WERI-Rb-1 (cell line): ENCODE data around the gene CDH4.

Source experiments
- DNase-seq: peaks from one replicate; pipeline ENCODE4 v3.0.0-alpha.2; 2020
- H3K27ac ChIP-seq: fragments of 250-450 bp; sonication (Bioruptor Pico); 2 replicates; pipeline ENCODE4 v1.5.1; 2020; ENCODE audit warnings: mild to moderate bottlenecking, moderate library complexity
- H3K27me3 ChIP-seq: fragments of 250-450 bp; sonication (Bioruptor Pico); 2 replicates; pipeline ENCODE4 v1.5.1; 2021; ENCODE audit warnings: mild to moderate bottlenecking, low read depth, moderate library complexity; ENCODE audit not compliant: insufficient read depth, severe bottlenecking
- H3K36me3 ChIP-seq: fragments of 250-450 bp; sonication (Bioruptor Pico); 2 replicates; pipeline ENCODE4 v1.5.1; 2020; ENCODE audit warnings: mild to moderate bottlenecking, moderate library complexity
- H3K4me3 ChIP-seq: 2 replicates; pipeline ENCODE4 v1.5.1; 2011; ENCODE audit warnings: low read depth, mild to moderate bottlenecking, control low read depth, low read length
- H3K9me3 ChIP-seq: fragments of 250-450 bp; sonication (Bioruptor Pico); 2 replicates; pipeline ENCODE4 v1.5.1; 2021; ENCODE audit warnings: mild to moderate bottlenecking, moderate library complexity; ENCODE audit not compliant: severe bottlenecking
- CTCF ChIP-seq: IDR thresholded peaks from 2 replicates; pipeline ENCODE4 v1.5.1; 2011; ENCODE audit warnings: low read depth, mild to moderate bottlenecking, control low read depth, inconsistent platforms, low read length

CDH4 gene

GRCh38 chr20:61391812-61392520 is 139.9 kb downstream of the CDH4 start:
- Histone ChIP-seq H3K27ac (no peak overlapping the region), H3K4me3 (no peak overlapping the region), H3K36me3 (no peaks in the 10 kb centered on the region), H3K27me3 (peaks cover 65% of the 10 kb centered on the region), H3K9me3 (no peaks in the 10 kb centered on the region)
- no peak for TF ChIP-seq CTCF
- no peak for DNase-seq

DNA sequence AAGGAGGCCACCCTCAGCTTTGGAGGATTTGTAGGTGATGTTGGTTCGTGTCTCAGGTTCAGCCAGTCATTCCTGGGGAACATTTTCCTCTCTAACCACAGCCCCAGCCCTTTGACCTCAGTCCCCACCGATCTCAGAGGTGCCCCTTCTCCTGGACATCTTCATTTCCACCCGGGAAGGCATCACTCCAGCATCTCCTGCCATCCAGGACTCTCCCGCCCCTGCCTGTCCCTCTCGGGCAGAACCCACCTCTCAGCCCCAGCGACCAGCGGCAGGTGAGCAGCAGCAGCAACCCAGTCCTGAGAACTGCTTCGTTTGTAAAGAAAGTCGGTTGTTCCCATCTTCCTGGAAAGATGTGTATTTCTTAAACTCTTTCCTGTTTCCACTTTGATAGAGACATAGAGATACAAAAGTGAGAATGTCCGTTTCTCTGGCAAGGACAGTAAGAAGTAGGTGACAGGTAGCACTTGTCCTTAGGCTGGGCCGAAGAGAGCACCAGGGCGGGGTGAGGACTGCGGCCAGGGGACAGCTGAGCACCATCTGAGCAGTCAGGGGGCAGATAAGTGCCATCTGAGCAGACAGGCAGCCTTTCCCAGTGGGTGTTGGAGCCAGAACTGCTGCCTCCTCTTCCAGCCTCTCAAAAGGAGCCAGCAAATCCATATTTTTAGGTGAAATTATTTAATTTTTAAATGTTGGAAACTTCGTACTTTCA is 142.2 kb downstream of the CDH4 start:
- Histone ChIP-seq H3K9me3 (no peaks in the 10 kb centered on the region), H3K4me3 (no peak overlapping the region), H3K27me3 (peaks cover 76% of the 10 kb centered on the region), H3K27ac (no peak overlapping the region), H3K36me3 (no peaks in the 10 kb centered on the region)
- TF ChIP-seq CTCF, result no peak
- DNase-seq, result no peak

- Histone ChIP-seq H3K9me3 (no peaks in the 10 kb centered on the region), H3K36me3 (no peaks in the 10 kb centered on the region), H3K4me3 (no peak overlapping the region), H3K27me3 (peaks cover 91% of the 10 kb centered on the region), H3K27ac (no peak overlapping the region)
- no peak for DNase-seq
- no peak for TF ChIP-seq CTCF
Measured at GRCh38 chr20:61396262-61396848, 144.3 kb downstream of the CDH4 start.

DNA sequence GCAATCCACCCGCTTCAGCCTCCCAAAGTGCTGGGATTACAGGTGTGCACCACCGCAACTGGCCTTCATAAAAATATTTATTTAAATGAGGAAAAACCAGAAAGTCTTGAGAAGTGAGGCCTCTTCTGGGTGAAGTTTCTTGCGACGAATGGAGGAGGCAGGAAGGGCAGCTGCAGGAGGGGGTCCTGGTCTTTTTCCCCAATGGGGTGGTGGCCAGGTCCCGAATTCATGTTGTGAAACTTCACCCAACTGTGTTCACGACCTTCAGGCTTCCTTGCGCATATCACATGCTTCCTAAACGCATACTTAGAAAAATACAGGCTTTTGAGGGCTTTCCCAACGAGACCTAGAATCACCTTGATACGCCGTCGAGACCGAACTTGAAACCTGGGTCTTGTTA is 145.1 kb downstream of the CDH4 start:
- Histone ChIP-seq H3K36me3 (no peaks in the 10 kb centered on the region), H3K4me3 (no peak overlapping the region), H3K27ac (no peak overlapping the region), H3K27me3 (peaks cover 89% of the 10 kb centered on the region), H3K9me3 (no peaks in the 10 kb centered on the region)
- no peak for TF ChIP-seq CTCF
- no peak for DNase-seq

- no peaks in the 10 kb centered on the region for H3K36me3 ChIP-seq
- peaks cover 89% of the 10 kb centered on the region for H3K27me3 ChIP-seq
- no peak for DNase-seq
- TF ChIP-seq CTCF, result no peak
- H3K4me3 ChIP-seq, result no peak overlapping the region
- H3K27ac ChIP-seq, result no peak overlapping the region
- H3K9me3 ChIP-seq, result no peaks in the 10 kb centered on the region
Measured at GRCh38 chr20:61397790-61398189, 145.7 kb downstream of the CDH4 start.
